T-helper 9 cell (primary cell): ENCODE measurements around the gene RNF11.

Experiments
- DNase-seq: peaks from one replicate; pipeline ENCODE4 v3.0.0-alpha.2; 2020

RNF11 gene

GRCh38 chr1:51297401-51298321, 61.6 kb downstream of the RNF11 start:
- DNase-seq = no peak

GRCh38 chr1:51298322-51298705, 62.2 kb downstream of the RNF11 start:
- no peak for DNase-seq

GRCh38 chr1:51299185-51299885, 63.3 kb downstream of the RNF11 start:
- DNase-seq = no peak

GRCh38 chr1:51299981-51300670, 64.1 kb downstream of the RNF11 start:
- DNase-seq = no peak

GRCh38 chr1:51301152-51301843, 65.2 kb downstream of the RNF11 start:
- DNase-seq = no peak

- DNase-seq = no peak
These were observed 65.7 kb downstream of the RNF11 start for GRCh38 chr1:51301844-51302162.

- DNase-seq = no peak
These were observed 66.2 kb downstream of the RNF11 start for GRCh38 chr1:51302270-51302669.

GRCh38 chr1:51302746-51303145, 66.7 kb downstream of the RNF11 start:
- DNase-seq = no peak

GRCh38 chr1:51303315-51303714, 67.2 kb downstream of the RNF11 start:
- DNase-seq = no peak

- DNase-seq = no peak
These were observed 67.7 kb downstream of the RNF11 start for GRCh38 chr1:51303751-51304251.

GRCh38 chr1:51304360-51304759, 68.3 kb downstream of the RNF11 start:
- DNase-seq = no peak

- no peak for DNase-seq
These were observed 69.3 kb downstream of the RNF11 start for GRCh38 chr1:51305371-51305823.

- no peak for DNase-seq
These were observed 70.9 kb downstream of the RNF11 start for GRCh38 chr1:51306950-51307349.

GRCh38 chr1:51308636-51309035, 72.6 kb downstream of the RNF11 start:
- no peak for DNase-seq

- no peak for DNase-seq
These were observed 73.2 kb downstream of the RNF11 start for GRCh38 chr1:51309291-51309690.

- DNase-seq = no peak
These were observed 75.0 kb downstream of the RNF11 start for GRCh38 chr1:51310871-51311613.

GRCh38 chr1:51311826-51312225, 75.8 kb downstream of the RNF11 start:
- DNase-seq = no peak

- DNase-seq = no peak
These were observed 76.6 kb downstream of the RNF11 start for GRCh38 chr1:51312718-51313117.

GRCh38 chr1:51313268-51313852, 77.3 kb downstream of the RNF11 start:
- DNase-seq = no peak

GRCh38 chr1:51313961-51314777, 78.1 kb downstream of the RNF11 start:
- DNase-seq = no peak

- no peak for DNase-seq
These were observed 78.9 kb downstream of the RNF11 start for GRCh38 chr1:51314974-51315373.
